HG03045 (cell line): ENCODE results near the gene GALR2.

ENCODE experiments used
- ATAC-seq: cut with Tn5 transposase; IDR thresholded peaks from one replicate; pipeline ENCODE4 v1.9.1; 2021; ENCODE audit warnings: mild to moderate bottlenecking, moderate library complexity; ENCODE audit not compliant: unreplicated experiment

The GALR2 gene

GRCh38 chr17:76092526-76093413 is 18.2 kb downstream of the GALR2 start:
- no peak for ATAC-seq

- ATAC-seq = no peak
Observed at GRCh38 chr17:76094046-76094445, 19.5 kb downstream of the GALR2 start.

GRCh38 chr17:76095943-76096342 is 21.4 kb downstream of the GALR2 start:
- no peak for ATAC-seq

- ATAC-seq = no peak
Observed at GRCh38 chr17:76097716-76098295, 23.2 kb downstream of the GALR2 start.

GRCh38 chr17:76102944-76103273 is 28.3 kb downstream of the GALR2 start:
- ATAC-seq = peak; percentile 5

- peak; percentile 84 for ATAC-seq
Observed at GRCh38 chr17:76103274-76104139, 28.9 kb downstream of the GALR2 start, which contains the start of gene EXOC7. Gene EXOC7, minus strand, starts transcription at chr17:76103787. Its CDS starts 95 bp downstream, at chr17:76103692.

- ATAC-seq = no peak
Observed at GRCh38 chr17:76104140-76104895, 29.7 kb downstream of the GALR2 start.

- ATAC-seq = no peak
Observed at GRCh38 chr17:76104896-76105231, 30.3 kb downstream of the GALR2 start.

GRCh38 chr17:76106703-76107102 is 32.1 kb downstream of the GALR2 start:
- no peak for ATAC-seq

GRCh38 chr17:76107509-76107908 is 32.9 kb downstream of the GALR2 start:
- no peak for ATAC-seq

GRCh38 chr17:76111956-76112355 is 37.4 kb downstream of the GALR2 start:
- ATAC-seq = no peak

GRCh38 chr17:76115138-76115754 is 40.7 kb downstream of the GALR2 start:
- ATAC-seq = no peak

GRCh38 chr17:76119409-76120371 is 45.1 kb downstream of the GALR2 start:
- no peak for ATAC-seq

GRCh38 chr17:76120658-76121008 is 46.1 kb downstream of the GALR2 start:
- ATAC-seq = no peak

GRCh38 chr17:76121932-76122430 is 47.4 kb downstream of the GALR2 start:
- ATAC-seq = peak; percentile 31

- ATAC-seq = no peak
Observed at GRCh38 chr17:76122431-76123190, 48.0 kb downstream of the GALR2 start.

GRCh38 chr17:76123191-76123499 is 48.6 kb downstream of the GALR2 start:
- ATAC-seq = no peak

GRCh38 chr17:76123749-76124581 is 49.4 kb downstream of the GALR2 start:
- ATAC-seq = no peak
